GM18499 (cell line): ENCODE results near the gene OR10G8.
"Not testable (repeated sequence)": the region's sequence is repeated elsewhere in the genome, so short reads cannot be mapped to it uniquely, and the experiment has no call there.

Experiments
- ATAC-seq: cut with Tn5 transposase; IDR thresholded peaks from one replicate; pipeline ENCODE4 v1.9.1; 2021; ENCODE audit warnings: moderate number of reproducible peaks; ENCODE audit not compliant: insufficient read depth, unreplicated experiment

Gene OR10G8, protein sequence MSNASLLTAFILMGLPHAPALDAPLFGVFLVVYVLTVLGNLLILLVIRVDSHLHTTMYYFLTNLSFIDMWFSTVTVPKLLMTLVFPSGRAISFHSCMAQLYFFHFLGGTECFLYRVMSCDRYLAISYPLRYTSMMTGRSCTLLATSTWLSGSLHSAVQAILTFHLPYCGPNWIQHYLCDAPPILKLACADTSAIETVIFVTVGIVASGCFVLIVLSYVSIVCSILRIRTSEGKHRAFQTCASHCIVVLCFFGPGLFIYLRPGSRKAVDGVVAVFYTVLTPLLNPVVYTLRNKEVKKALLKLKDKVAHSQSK

DNA sequence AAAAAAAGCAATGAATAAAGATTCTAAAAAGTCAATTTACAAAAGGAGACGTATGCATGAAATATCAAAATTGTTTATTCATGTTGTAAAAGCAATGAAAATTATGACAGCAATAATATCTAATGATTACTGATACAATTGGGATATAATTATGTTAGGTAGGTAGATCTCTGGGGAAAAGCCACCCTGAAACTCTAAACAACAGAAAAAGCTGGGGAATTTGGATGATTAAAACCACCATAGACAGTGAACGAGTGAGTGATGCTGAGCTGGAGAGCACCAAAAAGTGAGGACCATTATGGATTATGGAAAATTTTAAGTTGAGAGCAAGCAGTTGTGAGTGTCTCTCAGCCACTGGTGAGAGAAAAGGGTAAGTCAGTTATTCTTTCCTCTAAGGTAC lies at the start of gene OR10G8:
TSS of gene OR10G8 (plus strand) at position 301 of the 400 bp plus-strand sequence. CDS start 2,825 bp downstream, outside the sequence.
- ATAC-seq = no peak

- ATAC-seq = no peak
These were observed 48.8 kb upstream of the OR10G8 start, which contains the start of gene OR10S1 for GRCh38 chr11:123977731-123978347. Gene OR10S1 (minus strand): TSS chr11:123977781. CDS start chr11:123977664, 117 bp downstream.

DNA sequence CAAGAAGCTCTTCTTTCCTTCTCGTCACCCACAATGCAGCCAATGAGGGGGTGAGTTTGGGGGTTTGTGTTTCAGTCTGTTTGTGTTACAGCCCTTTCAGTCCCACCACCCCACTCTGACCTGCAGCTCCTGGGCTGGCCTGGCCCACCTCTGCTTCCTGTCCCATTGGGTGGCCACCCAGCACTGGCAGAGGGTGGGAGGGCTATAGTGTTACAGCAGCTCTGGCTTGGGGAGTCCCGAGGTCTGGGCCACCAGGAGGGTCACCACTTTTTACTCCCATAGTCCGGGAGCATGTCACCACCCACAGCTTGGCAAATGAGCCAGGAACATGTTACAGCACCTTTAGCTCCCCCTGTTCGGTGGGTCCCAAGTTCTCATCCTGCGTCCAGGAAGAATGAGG lies 47.3 kb upstream of the OR10G8 start:
- no peak for ATAC-seq

- ATAC-seq = no peak
These were observed 31.5 kb upstream of the OR10G8 start, which contains the start of gene OR10G6 for GRCh38 chr11:123995119-123995518. Gene OR10G6 (minus strand): TSS chr11:123995161. CDS start chr11:123995161, 0 bp downstream.

GRCh38 chr11:124012697-124013096 lies 13.9 kb upstream of the OR10G8 start, which contains the start of gene OR10G4:
Gene OR10G4 (plus strand): TSS chr11:124012997. CDS start chr11:124015575, 2,578 bp downstream.
- no peak for ATAC-seq

DNA sequence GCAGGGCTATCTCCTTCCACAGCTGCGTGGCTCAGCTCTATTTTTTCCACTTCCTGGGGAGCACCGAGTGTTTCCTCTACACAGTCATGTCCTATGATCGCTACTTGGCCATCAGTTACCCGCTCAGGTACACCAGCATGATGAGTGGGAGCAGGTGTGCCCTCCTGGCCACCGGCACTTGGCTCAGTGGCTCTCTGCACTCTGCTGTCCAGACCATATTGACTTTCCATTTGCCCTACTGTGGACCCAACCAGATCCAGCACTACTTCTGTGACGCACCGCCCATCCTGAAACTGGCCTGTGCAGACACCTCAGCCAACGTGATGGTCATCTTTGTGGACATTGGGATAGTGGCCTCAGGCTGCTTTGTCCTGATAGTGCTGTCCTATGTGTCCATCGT lies 10.8 kb upstream of the OR10G8 start:
- not testable (repeated sequence) for ATAC-seq

GRCh38 chr11:124036666-124037065 lies 10.1 kb downstream of the OR10G8 start:
- no peak for ATAC-seq

- no peak for ATAC-seq
These were observed 13.0 kb downstream of the OR10G8 start for GRCh38 chr11:124039557-124039956.

DNA sequence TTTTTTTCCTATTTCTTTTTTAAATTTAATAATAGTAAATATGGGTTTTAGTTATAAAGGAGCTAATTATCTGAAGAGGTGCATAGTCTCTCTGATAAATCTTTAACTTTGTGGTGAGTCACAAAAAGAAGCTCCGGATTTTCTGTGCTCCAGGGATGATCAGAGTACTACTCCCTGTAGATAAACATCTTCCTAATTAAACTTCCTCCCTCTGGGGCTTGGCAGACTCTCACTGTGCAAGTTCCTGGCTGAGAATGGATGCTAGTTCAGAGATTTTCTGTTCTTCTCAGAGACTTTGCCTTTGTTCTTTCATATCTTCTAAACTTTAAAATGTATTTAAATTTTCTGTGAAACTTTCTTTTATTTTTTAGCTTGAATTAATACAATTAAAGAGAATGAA lies 14.7 kb downstream of the OR10G8 start, which contains the start of gene OR10G7:
TSS of gene OR10G7 (minus strand) at position 72 of the 400 bp plus-strand sequence. CDS start 2,324 bp downstream, outside the sequence.
- no peak for ATAC-seq

GRCh38 chr11:124043420-124043819 lies 16.8 kb downstream of the OR10G8 start:
- ATAC-seq = no peak

GRCh38 chr11:124050748-124051147 lies 24.1 kb downstream of the OR10G8 start:
- ATAC-seq = no peak

- no peak for ATAC-seq
These were observed 26.4 kb downstream of the OR10G8 start for GRCh38 chr11:124052966-124053365.

DNA sequence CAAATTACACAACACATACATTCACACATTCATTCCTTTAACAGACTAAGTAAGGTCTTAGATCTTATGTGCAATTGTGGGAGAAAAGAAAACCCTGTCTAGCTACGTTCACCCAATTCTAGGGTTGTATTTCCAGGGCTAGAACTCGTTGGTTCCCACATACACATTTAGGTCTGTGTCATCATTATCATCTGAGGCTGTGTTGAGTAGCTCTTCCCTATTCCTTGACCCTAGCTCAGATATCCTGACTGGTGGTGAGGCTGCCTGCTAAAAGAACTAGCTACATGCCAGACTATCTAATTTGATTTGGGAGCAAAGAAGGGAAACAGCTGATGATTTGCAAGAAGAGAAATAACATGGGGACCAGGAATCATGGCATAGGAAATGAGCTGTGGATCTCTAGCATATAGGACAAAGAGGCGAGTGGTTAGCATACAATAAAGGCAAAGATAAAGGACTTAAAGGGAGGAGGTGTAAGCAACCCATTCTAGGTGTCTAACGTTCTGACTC lies 42.1 kb downstream of the OR10G8 start:
- no peak for ATAC-seq

- no peak for ATAC-seq
These were observed 43.1 kb downstream of the OR10G8 start for GRCh38 chr11:124069429-124070401.

- peak; percentile 90 for ATAC-seq
These were observed 44.5 kb downstream of the OR10G8 start for GRCh38 chr11:124070915-124071622.

- ATAC-seq = no peak
These were observed 45.0 kb downstream of the OR10G8 start for GRCh38 chr11:124071623-124071948.

- ATAC-seq = no peak
These were observed 45.5 kb downstream of the OR10G8 start for GRCh38 chr11:124072147-124072546.

- ATAC-seq = no peak
These were observed 48.0 kb downstream of the OR10G8 start for GRCh38 chr11:124074554-124074953.

DNA sequence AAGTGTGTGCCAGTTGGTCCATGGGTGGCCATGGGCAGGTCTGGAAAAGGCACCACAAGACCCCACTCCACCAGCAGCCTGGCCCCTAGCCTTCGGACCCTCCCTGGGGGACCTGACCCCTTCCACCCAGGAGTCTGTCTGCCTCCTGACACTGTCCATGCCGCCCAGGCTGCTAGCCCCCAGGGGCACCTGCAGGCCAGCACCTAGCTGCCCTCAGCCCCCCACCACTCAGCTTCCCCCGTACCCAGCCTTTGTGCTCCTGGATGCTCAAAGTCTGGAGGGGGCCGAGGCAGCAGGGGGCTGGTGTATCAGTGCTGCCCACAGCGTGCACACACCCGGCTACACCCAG lies 48.9 kb downstream of the OR10G8 start:
- no peak for ATAC-seq
